Measurements from ENCODE around the gene SLC39A6.

The SLC39A6 gene

GRCh38 chr18:36153203-36153602, 24.1 kb upstream of the SLC39A6 start:
- H3K4me3 Mint-ChIP-seq = no peak overlapping the region
- no peak overlapping the region for H3K27ac Mint-ChIP-seq
- no peaks in the 10 kb centered on the region for H3K27me3 Mint-ChIP-seq (ENCODE audit: low read depth)
- no peaks in the 10 kb centered on the region for H3K9me3 Mint-ChIP-seq
- peaks cover 12% of the 10 kb centered on the region for H3K4me1 Mint-ChIP-seq (ENCODE audit: low read depth)
- peaks cover 42% of the 10 kb centered on the region for H3K36me3 Mint-ChIP-seq (ENCODE audit: low read depth)

GRCh38 chr18:36152781-36153180, 23.6 kb upstream of the SLC39A6 start:
- Mint-ChIP-seq H3K9me3 (no peaks in the 10 kb centered on the region), H3K27ac (no peak overlapping the region), H3K27me3 (ENCODE audit: low read depth) (no peaks in the 10 kb centered on the region), H3K4me3 (no peak overlapping the region), H3K36me3 (ENCODE audit: low read depth) (peaks cover 40% of the 10 kb centered on the region), H3K4me1 (ENCODE audit: low read depth) (peaks cover 12% of the 10 kb centered on the region)

- Mint-ChIP-seq H3K4me3 (no peak overlapping the region), H3K4me1 (ENCODE audit: low read depth) (peaks cover 8% of the 10 kb centered on the region), H3K9me3 (no peaks in the 10 kb centered on the region), H3K27ac (peak overlapping the region; percentile 9), H3K27me3 (ENCODE audit: low read depth) (no peaks in the 10 kb centered on the region), H3K36me3 (ENCODE audit: low read depth) (peaks cover 37% of the 10 kb centered on the region)
Measured at GRCh38 chr18:36149514-36150289, 20.6 kb upstream of the SLC39A6 start.

- Mint-ChIP-seq H3K4me1 (ENCODE audit: low read depth) (peaks cover 8% of the 10 kb centered on the region), H3K27me3 (ENCODE audit: low read depth) (no peaks in the 10 kb centered on the region), H3K9me3 (no peaks in the 10 kb centered on the region), H3K36me3 (ENCODE audit: low read depth) (peaks cover 37% of the 10 kb centered on the region), H3K27ac (no peak overlapping the region), H3K4me3 (no peak overlapping the region)
Measured at GRCh38 chr18:36143391-36143790, 14.3 kb upstream of the SLC39A6 start.

DNA sequence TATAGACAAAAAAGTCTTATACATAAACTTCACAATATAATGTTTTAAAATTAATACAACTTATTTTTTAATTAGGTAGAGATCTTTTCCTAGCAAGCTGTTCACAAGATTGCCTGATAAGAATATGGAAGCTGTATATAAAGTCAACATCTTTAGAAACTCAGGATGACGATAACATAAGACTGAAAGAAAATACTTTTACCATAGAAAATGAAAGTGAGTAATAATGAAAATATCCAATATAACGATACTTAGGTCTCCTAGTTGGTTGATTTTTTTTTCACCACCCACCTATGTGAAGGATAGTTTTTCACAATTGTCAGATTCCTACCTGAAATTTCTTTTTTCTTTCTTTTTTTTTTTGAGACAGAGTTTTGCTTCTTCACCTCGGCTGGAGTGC, 13.6 kb upstream of the SLC39A6 start:
- no peaks in the 10 kb centered on the region for H3K9me3 Mint-ChIP-seq
- no peaks in the 10 kb centered on the region for H3K27me3 Mint-ChIP-seq (ENCODE audit: low read depth)
- peaks cover 39% of the 10 kb centered on the region for H3K36me3 Mint-ChIP-seq (ENCODE audit: low read depth)
- no peak overlapping the region for H3K27ac Mint-ChIP-seq
- no peak overlapping the region for H3K4me3 Mint-ChIP-seq
- peaks cover 8% of the 10 kb centered on the region for H3K4me1 Mint-ChIP-seq (ENCODE audit: low read depth)

- Mint-ChIP-seq H3K4me1 (ENCODE audit: low read depth) (peaks cover 12% of the 10 kb centered on the region), H3K36me3 (ENCODE audit: low read depth) (peaks cover 44% of the 10 kb centered on the region), H3K27me3 (ENCODE audit: low read depth) (no peaks in the 10 kb centered on the region), H3K27ac (no peak overlapping the region), H3K9me3 (no peaks in the 10 kb centered on the region), H3K4me3 (no peak overlapping the region)
Measured at GRCh38 chr18:36141576-36141975, 12.4 kb upstream of the SLC39A6 start.

DNA sequence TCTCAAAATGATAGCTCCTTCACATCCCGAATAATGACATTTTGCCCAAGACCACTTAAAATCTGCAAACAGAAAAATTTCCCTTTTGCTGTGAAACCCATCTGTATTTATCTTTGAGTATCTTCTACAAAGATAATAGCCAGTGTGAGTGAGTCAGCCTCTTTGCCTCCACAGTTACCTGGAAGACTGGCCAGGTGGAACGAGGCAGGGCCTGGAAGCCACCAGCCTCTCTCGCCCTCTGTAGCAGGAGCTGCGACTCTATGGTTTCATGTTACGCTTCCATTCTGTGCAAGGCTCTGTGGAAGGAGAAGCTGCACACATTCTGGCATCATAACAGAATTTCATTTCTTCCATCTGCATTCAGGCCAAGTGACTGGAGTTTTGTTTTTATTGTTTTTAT, 10.1 kb upstream of the SLC39A6 start:
- no peaks in the 10 kb centered on the region for H3K9me3 Mint-ChIP-seq
- H3K4me1 Mint-ChIP-seq (ENCODE audit: low read depth) = peaks cover 16% of the 10 kb centered on the region
- H3K27me3 Mint-ChIP-seq (ENCODE audit: low read depth) = no peaks in the 10 kb centered on the region
- no peak overlapping the region for H3K4me3 Mint-ChIP-seq
- H3K27ac Mint-ChIP-seq = no peak overlapping the region
- peaks cover 37% of the 10 kb centered on the region for H3K36me3 Mint-ChIP-seq (ENCODE audit: low read depth)

- H3K27me3 Mint-ChIP-seq (ENCODE audit: low read depth) = no peaks in the 10 kb centered on the region
- H3K4me1 Mint-ChIP-seq (ENCODE audit: low read depth) = peaks cover 25% of the 10 kb centered on the region
- H3K36me3 Mint-ChIP-seq (ENCODE audit: low read depth) = peaks cover 30% of the 10 kb centered on the region
- no peaks in the 10 kb centered on the region for H3K9me3 Mint-ChIP-seq
- no peak overlapping the region for H3K4me3 Mint-ChIP-seq
- no peak overlapping the region for H3K27ac Mint-ChIP-seq
Measured at GRCh38 chr18:36135264-36135663, 6.1 kb upstream of the SLC39A6 start.

DNA sequence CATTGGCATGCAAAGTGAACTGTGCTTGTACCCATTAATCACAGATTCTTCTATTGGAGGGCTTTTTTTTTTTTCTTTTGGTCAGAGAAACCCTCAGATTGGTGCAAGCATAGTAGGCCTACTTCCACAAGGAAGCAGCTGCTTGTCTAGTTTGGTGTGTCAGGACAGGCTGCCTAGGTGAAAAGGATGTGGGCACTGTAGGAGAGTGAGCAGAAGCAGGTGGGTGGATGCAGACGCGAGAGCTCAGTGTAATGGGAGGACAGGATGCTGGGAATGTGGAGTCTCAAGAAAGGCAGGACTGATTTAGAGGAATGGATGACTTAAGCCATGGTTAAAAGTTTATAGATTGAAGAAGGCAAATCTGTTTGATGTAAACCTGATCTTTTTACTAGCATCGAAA, 3.6 kb upstream of the SLC39A6 start:
- no peaks in the 10 kb centered on the region for H3K9me3 Mint-ChIP-seq
- peaks cover 34% of the 10 kb centered on the region for H3K4me1 Mint-ChIP-seq (ENCODE audit: low read depth)
- H3K36me3 Mint-ChIP-seq (ENCODE audit: low read depth) = peaks cover 20% of the 10 kb centered on the region
- H3K27me3 Mint-ChIP-seq (ENCODE audit: low read depth) = no peaks in the 10 kb centered on the region
- H3K27ac Mint-ChIP-seq = no peak overlapping the region
- no peak overlapping the region for H3K4me3 Mint-ChIP-seq

- Mint-ChIP-seq H3K27ac (no peak overlapping the region), H3K36me3 (ENCODE audit: low read depth) (peaks cover 16% of the 10 kb centered on the region), H3K27me3 (ENCODE audit: low read depth) (no peaks in the 10 kb centered on the region), H3K9me3 (no peaks in the 10 kb centered on the region), H3K4me3 (no peak overlapping the region), H3K4me1 (ENCODE audit: low read depth) (peaks cover 35% of the 10 kb centered on the region)
Measured at GRCh38 chr18:36131692-36132483, 2.7 kb upstream of the SLC39A6 start.

- Mint-ChIP-seq H3K27ac (peak overlapping the region; percentile 92), H3K36me3 (ENCODE audit: low read depth) (peaks cover 21% of the 10 kb centered on the region), H3K4me3 (peak overlapping the region; percentile 89), H3K4me1 (ENCODE audit: low read depth) (peaks cover 40% of the 10 kb centered on the region), H3K27me3 (ENCODE audit: low read depth) (no peaks in the 10 kb centered on the region), H3K9me3 (no peaks in the 10 kb centered on the region)
Measured at GRCh38 chr18:36130883-36131653, 1.9 kb upstream of the SLC39A6 start.

- Mint-ChIP-seq H3K27ac (peak overlapping the region; percentile 92), H3K4me3 (peak overlapping the region; percentile 89), H3K4me1 (ENCODE audit: low read depth) (peaks cover 44% of the 10 kb centered on the region), H3K36me3 (ENCODE audit: low read depth) (peaks cover 23% of the 10 kb centered on the region), H3K27me3 (ENCODE audit: low read depth) (no peaks in the 10 kb centered on the region), H3K9me3 (no peaks in the 10 kb centered on the region)
Measured at GRCh38 chr18:36130039-36130831, 1.1 kb upstream of the SLC39A6 start.

GRCh38 chr18:36128907-36129299, 237 bp downstream of the SLC39A6 start:
- Mint-ChIP-seq H3K4me3 (peak overlapping the region; percentile 89), H3K27me3 (ENCODE audit: low read depth) (no peaks in the 10 kb centered on the region), H3K4me1 (ENCODE audit: low read depth) (peaks cover 49% of the 10 kb centered on the region), H3K36me3 (ENCODE audit: low read depth) (peaks cover 33% of the 10 kb centered on the region), H3K9me3 (no peaks in the 10 kb centered on the region), H3K27ac (peak overlapping the region; percentile 92)

DNA sequence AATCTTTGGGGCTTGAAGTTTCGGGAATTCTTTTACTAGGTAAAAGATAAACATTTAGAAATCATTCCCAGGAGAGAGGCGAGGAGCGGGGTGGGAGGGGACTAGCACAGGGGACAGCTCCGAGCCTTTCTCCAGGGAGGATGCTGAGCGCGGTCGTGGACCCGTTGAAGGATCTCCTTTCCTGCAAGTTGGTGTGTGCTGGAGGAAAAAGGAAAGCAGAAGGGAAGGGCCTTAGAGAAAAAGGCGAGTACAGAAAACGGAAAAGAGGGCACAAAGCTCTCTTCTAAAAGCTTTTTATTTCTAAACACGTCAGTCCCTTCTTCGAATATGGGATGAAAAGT, 640 bp downstream of the SLC39A6 start:
- no peaks in the 10 kb centered on the region for H3K27me3 Mint-ChIP-seq (ENCODE audit: low read depth)
- no peaks in the 10 kb centered on the region for H3K9me3 Mint-ChIP-seq
- H3K4me3 Mint-ChIP-seq = peak overlapping the region; percentile 89
- H3K36me3 Mint-ChIP-seq (ENCODE audit: low read depth) = peaks cover 37% of the 10 kb centered on the region
- H3K4me1 Mint-ChIP-seq (ENCODE audit: low read depth) = peaks cover 52% of the 10 kb centered on the region
- peak overlapping the region; percentile 86 for H3K27ac Mint-ChIP-seq

All from T-helper 1 cell treated with Interleukin-12 subunit alpha and Interleukin-12 subunit beta and Interleukin-4 antibody, amounts not matched to agents 30 μg/mL and 1 μg/mL, for 36 hours (primary cell).